PC-3 (cell line): ENCODE data around the gene ACTR1B.

Experiments
- CTCF ChIP-seq: fragments of 300-600 bp; sonication (generic); conservative IDR thresholded peaks from 2 replicates; pipeline ENCODE4 v1.5.1; 2017; ENCODE audit warnings: antibody characterized with exemption, low read depth, mild to moderate bottlenecking, low read length
- EZH2phosphoT487 ChIP-seq: fragments of 300-600 bp; sonication (generic); IDR thresholded peaks from 2 replicates; pipeline ENCODE4 v1.6.1; 2018; ENCODE audit warnings: mild to moderate bottlenecking, antibody characterized with exemption, low read length, borderline replicate concordance

GRCh38 chr2:97662895-97663625 is 784 bp downstream of the ACTR1B start:
- TF ChIP-seq CTCF: no peak
- TF ChIP-seq EZH2phosphoT487: no peak
